Testis (tissue), 2 donors: Measurements from ENCODE around the gene ASIC4.

Experiments
- CTCF ChIP-seq, 3 experiments: fragments of 450-650 bp in 2 of 3; fragments of 200-600 bp in 1 of 3; sonication (generic) in 1 of 3; IDR thresholded peaks; one replicate each; pipeline ENCODE4 v1.5.1; 2016 to 2019; ENCODE audit warnings: antibody characterized with exemption in 3 of 3, mild to moderate bottlenecking in 2 of 3, moderate library complexity in 1 of 3
- POLR2A ChIP-seq: fragments of 450-650 bp; IDR thresholded peaks from one replicate; pipeline ENCODE4 v1.6.1; 2017; ENCODE audit warnings: antibody characterized with exemption, mild to moderate bottlenecking, moderate library complexity

GRCh38 chr2:219477179-219477578 lies 37.1 kb upstream of the ASIC4 start:
- TF ChIP-seq POLR2A: no peak
- no peak for TF ChIP-seq CTCF (IDR thresholded peaks at IDR 0.05)
